AG08395 (cell line): Measurements from ENCODE around the gene JPH4.

Experiments
- DNase-seq: peaks from one replicate; pipeline ENCODE4 v3.0.0; 2012; ENCODE audit warnings: mixed read lengths, low spot score

Gene JPH4

DNA sequence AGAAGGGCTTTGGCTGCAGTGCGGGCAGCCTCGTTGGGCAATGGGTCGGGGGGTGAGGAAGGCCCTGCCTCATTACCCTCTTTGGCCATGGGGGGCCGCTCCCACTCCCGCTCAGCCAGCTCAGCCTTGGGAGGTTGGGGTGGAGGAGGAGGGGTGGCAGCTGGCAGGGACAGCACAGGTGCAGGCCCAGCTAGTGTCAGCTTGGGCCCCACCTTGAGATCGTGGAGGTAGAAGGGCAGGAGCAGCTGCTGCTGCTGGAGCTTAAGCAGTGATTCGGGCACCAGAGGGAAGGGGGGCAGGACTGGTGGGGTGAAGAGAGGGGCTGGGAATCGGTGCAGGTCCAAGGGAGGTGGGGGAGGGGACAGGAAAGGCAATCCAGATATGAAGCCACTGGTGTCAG, 53.0 kb downstream of the JPH4 start:
- DNase-seq: no peak

GRCh38 chr14:23524954-23525353, 53.6 kb downstream of the JPH4 start:
- no peak for DNase-seq

GRCh38 chr14:23523229-23524016, 55.2 kb downstream of the JPH4 start:
- DNase-seq: no peak

DNA sequence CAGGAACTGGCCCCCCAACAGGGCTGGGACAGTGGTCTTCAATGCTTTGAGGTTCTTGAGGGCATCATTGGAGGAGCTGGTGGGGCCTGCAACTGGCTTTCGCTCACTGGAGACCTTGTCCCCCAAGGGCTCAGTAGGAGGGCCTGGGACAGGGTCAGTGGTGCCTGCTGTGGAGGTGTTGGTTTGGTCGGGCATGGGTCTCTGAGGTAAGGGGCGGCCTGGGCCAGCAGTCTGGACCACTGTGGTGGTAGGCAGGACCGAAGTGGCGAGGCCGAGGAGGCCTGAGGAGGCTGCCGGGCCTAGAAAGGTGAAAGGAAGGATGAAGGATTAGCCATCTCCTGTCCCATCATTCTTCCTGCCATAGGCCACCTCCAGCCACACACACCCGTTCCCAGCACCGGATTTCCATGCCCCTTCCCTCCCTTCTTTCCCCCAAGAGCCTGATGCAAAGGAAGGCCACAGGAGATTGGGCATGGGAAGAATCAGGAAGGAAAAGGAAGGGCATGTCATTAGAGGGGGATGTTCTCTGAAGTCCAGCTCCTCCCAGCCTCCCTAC, 55.9 kb downstream of the JPH4 start:
- DNase-seq: no peak

- no peak for DNase-seq
Measured at GRCh38 chr14:23521785-23522640, 56.6 kb downstream of the JPH4 start.

DNA sequence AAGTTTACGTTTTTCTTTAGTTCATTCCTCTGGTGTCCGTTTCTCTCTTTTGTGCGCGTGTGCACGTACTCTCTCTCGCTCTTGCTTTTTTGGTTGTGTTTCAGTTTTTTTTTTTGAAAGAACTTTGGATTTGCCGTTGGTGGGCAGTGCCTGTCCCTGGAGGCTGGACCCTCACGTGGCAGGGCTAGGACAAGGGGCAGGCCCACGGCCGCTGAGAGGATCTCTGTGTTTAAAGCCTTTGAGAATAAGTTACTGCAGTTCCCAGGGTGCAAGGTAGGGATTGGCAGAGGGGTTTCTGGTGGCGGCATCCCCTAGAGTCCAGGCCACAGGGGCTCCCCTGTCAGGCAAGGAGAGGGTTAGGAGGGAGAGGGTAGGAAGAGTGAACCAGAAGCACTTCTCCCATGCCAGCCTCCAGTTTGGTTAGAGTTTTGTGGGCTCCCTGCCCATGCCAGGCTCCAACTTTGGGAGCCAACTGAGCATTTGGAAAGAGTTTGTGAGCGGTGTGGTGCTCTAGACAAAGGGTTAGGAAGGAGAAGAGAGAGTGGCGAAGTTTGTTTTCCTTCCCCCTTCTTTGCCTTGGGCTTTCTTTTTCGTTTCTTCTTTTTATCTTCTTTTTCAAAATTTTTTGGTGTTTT, 57.6 kb downstream of the JPH4 start:
- no peak for DNase-seq

DNA sequence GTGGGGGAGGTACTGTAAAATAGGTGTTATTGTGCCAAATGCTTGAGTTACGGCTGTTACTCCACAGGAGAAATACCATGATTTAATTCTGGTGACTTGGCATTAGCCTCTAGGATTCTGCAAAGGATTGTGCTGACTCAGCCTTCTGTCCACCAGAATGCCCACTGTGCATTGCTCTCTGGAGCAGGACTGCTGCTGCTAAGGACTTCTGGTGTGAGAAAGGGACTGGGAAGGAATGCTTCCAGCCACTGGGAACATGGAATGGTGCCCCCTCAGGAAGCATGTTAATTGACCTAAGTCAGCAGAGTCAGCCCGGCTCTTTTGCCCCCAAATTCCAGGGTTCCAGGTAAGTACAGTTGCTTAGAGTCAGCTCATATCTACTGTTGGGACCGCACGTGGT, 59.9 kb downstream of the JPH4 start:
- no peak for DNase-seq
